Activated T-cell treated with anti-CD3 and anti-CD28 coated beads, Interleukin-2, amount 50 U/mL, for 4 hours (primary cell): Measurements from ENCODE around the gene CLIP2. TPM values are rescaled to one million over a fixed set of nuclear protein-coding genes. Genes with fewer than 3 reads are reported as not detected.
"Not testable (repeated sequence)": the region's sequence is repeated elsewhere in the genome, so short reads cannot be mapped to it uniquely, and the experiment has no call there.

ENCODE experiments used
- ATAC-seq, 2 donors: fragments of 200-7000 bp; cut with Tn5 transposase; one replicate each; pipeline ENCODE4 v1.10.0; 2021
- DNase-seq: peaks from one replicate; pipeline ENCODE4 v3.0.0-alpha.2; 2020
- H3K27me3 Mint-ChIP-seq: one replicate; pipeline ENCODE4 v1.8.0; 2021; ENCODE audit warnings: low read depth, mixed read lengths
- H3K36me3 Mint-ChIP-seq: one replicate; pipeline ENCODE4 v1.8.0; 2022; ENCODE audit warnings: mixed read lengths; ENCODE audit not compliant: insufficient read depth
- H3K4me1 Mint-ChIP-seq: one replicate; pipeline ENCODE4 v1.8.0; 2021; ENCODE audit warnings: low read depth, mixed read lengths
- H3K4me3 Mint-ChIP-seq: one replicate; pipeline ENCODE4 v1.8.0; 2021; ENCODE audit warnings: mild to moderate bottlenecking, moderate library complexity, mixed read lengths
- H3K9me3 Mint-ChIP-seq: one replicate; pipeline ENCODE4 v1.8.0; 2021; ENCODE audit warnings: mixed read lengths
- total RNA-seq, 3 donors: library from RNA; stranded (reverse); gene quantifications; one replicate each; pipeline ENCODE4 v1.2.1, GENCODE V29; 2021

The CLIP2 gene
- total RNA-seq, 3 donors from 2014 or later, result 1.2 to 2.5 (median 1.4) TPM

DNA sequence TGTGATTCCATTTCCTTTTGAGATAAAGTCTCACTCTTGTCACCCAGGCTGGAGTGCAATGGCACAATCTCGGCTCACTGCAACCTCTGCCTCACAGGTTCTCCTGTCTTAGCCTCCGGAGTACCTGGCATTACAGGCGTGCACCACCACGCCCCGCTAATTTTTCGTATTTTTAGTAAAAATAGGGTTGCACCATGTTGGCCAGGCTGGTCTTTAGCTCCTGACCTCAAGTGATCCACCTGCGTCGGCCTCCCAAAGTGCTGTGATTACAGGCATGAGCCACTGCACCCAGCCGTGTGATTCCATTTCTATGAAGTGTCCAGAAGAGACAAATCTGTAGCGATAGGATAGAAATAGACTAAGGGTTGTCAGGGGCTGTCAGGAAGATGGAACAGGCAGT lies 60.4 kb downstream of the CLIP2 start:
- no peaks in the 10 kb centered on the region for H3K27me3 Mint-ChIP-seq
- H3K4me1 Mint-ChIP-seq, result no peaks in the 10 kb centered on the region
- no peaks in the 10 kb centered on the region for H3K9me3 Mint-ChIP-seq
- H3K36me3 Mint-ChIP-seq, result no peaks in the 10 kb centered on the region
- no peak for DNase-seq
- no peak overlapping the region for H3K4me3 Mint-ChIP-seq
- no peak for ATAC-seq

DNA sequence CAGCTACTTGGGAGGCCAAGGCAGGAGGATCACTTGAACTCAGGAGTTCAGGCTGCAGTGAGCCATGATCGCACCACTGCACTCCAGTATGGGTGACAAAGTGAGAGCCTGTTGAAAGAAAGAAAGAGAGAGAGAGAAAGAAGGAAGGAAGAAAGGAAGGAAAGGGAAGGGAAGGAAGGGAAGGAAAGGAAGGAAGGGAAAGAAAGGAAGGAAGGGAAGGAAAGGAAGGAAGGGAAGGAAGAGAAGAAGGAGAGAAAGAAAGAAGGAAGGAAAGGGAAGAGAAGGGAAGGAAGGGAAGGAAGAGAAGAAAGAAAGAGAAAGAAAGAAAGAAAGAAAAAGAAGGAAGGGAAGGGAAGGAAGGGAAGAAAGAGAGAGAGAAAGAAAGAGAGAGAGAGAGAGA lies 61.5 kb downstream of the CLIP2 start:
- Mint-ChIP-seq H3K9me3 (no peaks in the 10 kb centered on the region), H3K4me1 (no peaks in the 10 kb centered on the region), H3K4me3 (no peak overlapping the region), H3K36me3 (no peaks in the 10 kb centered on the region), H3K27me3 (no peaks in the 10 kb centered on the region)
- DNase-seq, result no peak
- no peak for ATAC-seq

DNA sequence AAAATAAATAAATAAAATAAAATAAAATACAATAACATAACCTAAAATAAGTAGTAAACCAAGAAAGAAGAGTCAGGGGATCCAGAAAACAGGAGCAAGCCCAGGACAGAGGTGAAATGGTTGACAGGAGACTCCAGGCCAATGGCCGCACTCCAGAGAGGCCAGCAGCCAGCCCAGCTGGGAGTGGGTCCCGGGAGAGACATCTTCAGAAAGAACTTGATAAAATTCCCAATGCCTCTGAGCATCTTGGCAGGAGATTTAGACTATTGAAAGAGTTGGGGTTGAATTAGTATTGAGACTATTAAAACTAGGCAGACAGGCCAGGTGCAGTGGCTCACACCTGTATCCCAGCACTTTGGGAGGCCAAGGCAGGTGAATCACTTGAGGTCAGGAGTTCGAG lies 62.6 kb downstream of the CLIP2 start:
- H3K4me1 Mint-ChIP-seq, result no peaks in the 10 kb centered on the region
- DNase-seq (no peak), ATAC-seq (no peak)
- no peak overlapping the region for H3K4me3 Mint-ChIP-seq
- peaks cover 5% of the 10 kb centered on the region for H3K36me3 Mint-ChIP-seq
- H3K27me3 Mint-ChIP-seq, result no peaks in the 10 kb centered on the region
- peaks cover 6% of the 10 kb centered on the region for H3K9me3 Mint-ChIP-seq

DNA sequence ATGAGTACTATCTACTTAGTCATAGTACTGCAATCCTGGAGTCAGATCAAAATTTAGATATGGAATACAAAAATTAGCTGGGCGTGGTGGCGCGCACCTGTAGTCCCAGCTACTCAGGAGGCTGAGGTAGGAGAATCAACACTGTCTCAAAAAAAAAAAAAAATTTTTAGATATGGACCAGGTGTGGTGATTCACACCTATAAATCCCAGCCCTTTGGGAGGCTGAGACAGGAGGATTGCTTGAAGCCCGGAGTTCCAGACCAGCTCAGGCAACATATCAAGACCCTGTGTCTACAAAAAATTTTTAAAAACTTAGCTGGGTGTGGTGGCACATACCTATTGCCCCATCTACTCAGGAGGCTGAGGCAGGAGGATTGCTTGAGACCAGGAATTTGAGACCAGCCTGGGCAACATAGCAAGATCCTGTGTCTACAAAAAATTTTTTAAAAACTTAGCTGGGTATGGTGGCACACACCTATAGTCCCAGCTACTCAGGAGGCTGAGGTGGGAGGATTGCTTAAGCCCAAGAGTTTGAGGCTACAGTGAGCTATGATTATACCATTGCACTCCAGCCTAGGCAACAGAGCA lies 63.4 kb downstream of the CLIP2 start:
- not testable (repeated sequence) for ATAC-seq, H3K4me1 Mint-ChIP-seq, H3K36me3 Mint-ChIP-seq, H3K27me3 Mint-ChIP-seq, H3K4me3 Mint-ChIP-seq, H3K9me3 Mint-ChIP-seq, DNase-seq

DNA sequence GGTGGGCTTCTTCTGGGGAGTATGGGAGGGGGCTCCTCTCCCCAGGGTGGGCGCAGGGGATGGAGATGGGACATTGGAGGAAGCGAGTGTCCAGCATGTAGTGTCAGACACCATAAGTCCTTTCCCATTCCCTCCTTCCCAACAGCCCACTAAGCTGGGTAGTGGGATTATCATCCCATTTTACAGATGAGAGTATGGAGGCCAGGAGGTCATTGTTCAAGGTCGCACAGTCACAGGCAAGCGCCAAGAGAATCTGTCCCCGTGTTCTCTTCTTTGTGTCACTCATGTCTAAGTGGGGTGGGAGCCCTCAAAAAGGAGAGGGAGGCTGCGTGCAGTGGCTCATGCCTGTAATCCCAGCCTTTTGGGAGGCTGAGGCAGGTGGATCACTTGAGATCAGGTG lies 64.8 kb downstream of the CLIP2 start:
- H3K4me1 Mint-ChIP-seq, result no peaks in the 10 kb centered on the region
- no peaks in the 10 kb centered on the region for H3K27me3 Mint-ChIP-seq
- peaks cover 5% of the 10 kb centered on the region for H3K36me3 Mint-ChIP-seq
- H3K9me3 Mint-ChIP-seq, result peaks cover 6% of the 10 kb centered on the region
- no peak for DNase-seq
- ATAC-seq, result no peak
- no peak overlapping the region for H3K4me3 Mint-ChIP-seq

DNA sequence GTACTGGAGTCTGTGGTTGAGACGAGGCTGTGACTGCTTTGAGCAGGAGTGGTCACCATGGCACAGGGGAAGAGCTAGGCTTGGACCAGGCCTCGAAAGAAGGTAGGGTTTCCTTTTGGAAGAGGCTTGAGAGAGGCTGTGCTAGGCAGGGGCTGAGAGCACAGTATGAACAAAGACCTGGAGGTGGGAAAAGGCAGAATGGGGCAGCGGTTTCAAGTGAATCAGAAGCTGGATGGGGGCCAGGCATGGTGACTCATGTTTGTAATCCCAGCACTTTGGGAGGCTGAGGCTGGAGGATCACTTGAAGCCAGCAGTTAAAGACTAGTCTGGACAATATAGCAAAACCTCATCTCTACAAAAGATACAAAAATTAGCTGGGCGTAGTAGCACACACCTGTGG lies 65.9 kb downstream of the CLIP2 start:
- Mint-ChIP-seq H3K4me3 (no peak overlapping the region), H3K9me3 (peaks cover 6% of the 10 kb centered on the region), H3K36me3 (peaks cover 5% of the 10 kb centered on the region), H3K27me3 (no peaks in the 10 kb centered on the region), H3K4me1 (no peaks in the 10 kb centered on the region)
- no peak for DNase-seq
- ATAC-seq, result no peak

DNA sequence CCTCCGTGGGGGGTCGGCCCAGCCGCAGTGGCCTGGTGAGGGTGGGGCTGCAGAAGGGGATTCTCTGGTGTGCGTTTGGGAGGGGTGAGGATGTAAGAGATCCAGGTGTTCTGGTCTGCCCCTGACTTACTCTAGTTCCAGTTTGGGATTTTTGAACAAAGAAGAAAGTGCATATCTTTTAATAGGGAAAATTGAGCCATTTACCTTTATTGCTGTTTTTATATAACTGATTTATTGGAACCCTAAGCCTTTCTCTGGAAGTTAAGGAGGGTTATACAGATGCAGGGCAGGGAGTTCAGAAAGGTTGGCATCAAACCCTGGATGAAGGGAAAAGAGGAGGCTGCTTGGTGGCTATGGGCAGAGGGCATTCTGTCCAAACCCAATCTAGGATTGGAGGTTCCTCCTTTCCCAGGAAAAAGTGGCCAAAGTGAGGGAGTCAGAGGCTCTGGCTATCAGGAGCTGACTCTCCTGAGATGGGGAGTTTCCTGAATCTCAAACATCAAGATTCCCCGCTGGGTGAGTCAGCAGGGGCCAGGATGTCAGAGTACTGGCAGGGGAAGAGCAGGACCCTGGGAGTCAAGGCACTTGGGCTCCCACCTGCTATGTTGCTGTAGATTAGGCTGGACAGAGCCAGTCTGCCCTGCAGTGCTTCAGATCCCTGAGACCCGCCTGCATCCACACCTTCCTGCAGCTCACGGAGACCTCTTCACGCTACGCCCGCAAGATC lies 67.5 kb downstream of the CLIP2 start:
- H3K27me3 Mint-ChIP-seq, result no peaks in the 10 kb centered on the region
- H3K4me1 Mint-ChIP-seq, result no peaks in the 10 kb centered on the region
- H3K36me3 Mint-ChIP-seq, result peaks cover 5% of the 10 kb centered on the region
- ATAC-seq (no peak), DNase-seq (no peak)
- peaks cover 6% of the 10 kb centered on the region for H3K9me3 Mint-ChIP-seq
- no peak overlapping the region for H3K4me3 Mint-ChIP-seq

DNA sequence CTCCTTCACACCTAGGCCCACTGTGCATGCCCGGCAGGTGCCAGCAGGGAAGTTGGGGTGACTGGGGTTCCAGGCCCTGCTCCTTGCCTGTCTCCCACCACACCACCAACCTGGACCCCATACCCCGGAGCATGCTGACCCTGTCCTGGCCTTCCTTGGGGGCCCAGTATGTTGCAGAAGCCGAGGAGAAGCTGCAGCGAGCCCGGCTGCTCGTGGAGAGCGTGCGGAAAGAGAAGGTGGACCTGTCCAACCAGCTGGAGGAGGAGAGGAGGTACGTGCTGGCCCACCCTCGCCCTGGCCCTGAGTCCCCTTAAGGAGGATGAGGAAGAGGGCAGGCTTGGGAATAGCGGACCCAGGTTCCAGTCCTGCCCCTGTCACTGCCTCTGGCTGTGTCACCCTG lies 70.8 kb downstream of the CLIP2 start:
- Mint-ChIP-seq H3K36me3 (peaks cover 5% of the 10 kb centered on the region), H3K4me1 (no peaks in the 10 kb centered on the region), H3K9me3 (peaks cover 6% of the 10 kb centered on the region), H3K4me3 (no peak overlapping the region), H3K27me3 (no peaks in the 10 kb centered on the region)
- DNase-seq (no peak), ATAC-seq (no peak)

DNA sequence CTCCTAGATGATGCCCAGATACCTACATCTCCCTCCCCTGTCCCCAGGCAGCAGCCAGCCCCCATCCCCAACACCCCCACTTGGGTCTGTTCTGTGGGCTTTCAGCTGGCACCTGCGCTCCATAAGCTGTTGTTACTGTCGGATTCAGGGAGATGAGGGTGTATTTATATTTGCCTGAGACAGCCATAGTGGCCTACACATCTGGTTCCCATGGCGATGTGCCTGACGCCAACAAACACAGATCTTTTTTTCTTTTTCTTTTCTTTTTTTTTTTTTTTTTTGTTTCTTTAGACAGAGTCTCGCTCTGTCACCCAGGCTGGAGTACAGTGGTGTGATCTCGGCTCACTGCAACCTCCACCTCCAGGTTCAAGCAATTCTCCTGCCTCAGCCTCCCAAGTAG lies 73.1 kb downstream of the CLIP2 start:
- DNase-seq (no peak), ATAC-seq (no peak)
- Mint-ChIP-seq H3K4me1 (no peaks in the 10 kb centered on the region), H3K27me3 (no peaks in the 10 kb centered on the region), H3K36me3 (no peaks in the 10 kb centered on the region), H3K4me3 (no peak overlapping the region), H3K9me3 (no peaks in the 10 kb centered on the region)

DNA sequence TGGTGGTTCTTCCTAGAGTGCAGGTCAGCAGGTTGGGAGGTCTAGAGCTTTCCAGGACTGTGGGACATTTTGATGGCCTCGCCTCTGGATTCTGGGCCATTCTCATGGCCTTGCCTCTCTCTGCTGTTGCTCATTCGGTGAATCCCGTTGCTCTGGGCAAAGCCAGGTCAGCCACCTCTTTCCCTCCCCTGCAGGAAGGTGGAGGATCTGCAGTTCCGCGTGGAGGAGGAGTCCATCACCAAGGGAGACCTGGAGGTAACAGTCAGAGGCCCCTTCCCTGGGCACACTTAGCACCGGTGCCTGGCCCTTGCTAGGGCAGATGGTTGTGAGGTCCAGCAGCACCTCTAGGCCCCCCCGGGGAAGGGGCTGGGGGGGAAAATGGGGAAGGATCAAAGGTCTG lies 74.9 kb downstream of the CLIP2 start:
- H3K27me3 Mint-ChIP-seq, result no peaks in the 10 kb centered on the region
- no peaks in the 10 kb centered on the region for H3K9me3 Mint-ChIP-seq
- no peaks in the 10 kb centered on the region for H3K4me1 Mint-ChIP-seq
- no peak for DNase-seq
- no peak overlapping the region for H3K4me3 Mint-ChIP-seq
- H3K36me3 Mint-ChIP-seq, result no peaks in the 10 kb centered on the region
- ATAC-seq, result no peak

DNA sequence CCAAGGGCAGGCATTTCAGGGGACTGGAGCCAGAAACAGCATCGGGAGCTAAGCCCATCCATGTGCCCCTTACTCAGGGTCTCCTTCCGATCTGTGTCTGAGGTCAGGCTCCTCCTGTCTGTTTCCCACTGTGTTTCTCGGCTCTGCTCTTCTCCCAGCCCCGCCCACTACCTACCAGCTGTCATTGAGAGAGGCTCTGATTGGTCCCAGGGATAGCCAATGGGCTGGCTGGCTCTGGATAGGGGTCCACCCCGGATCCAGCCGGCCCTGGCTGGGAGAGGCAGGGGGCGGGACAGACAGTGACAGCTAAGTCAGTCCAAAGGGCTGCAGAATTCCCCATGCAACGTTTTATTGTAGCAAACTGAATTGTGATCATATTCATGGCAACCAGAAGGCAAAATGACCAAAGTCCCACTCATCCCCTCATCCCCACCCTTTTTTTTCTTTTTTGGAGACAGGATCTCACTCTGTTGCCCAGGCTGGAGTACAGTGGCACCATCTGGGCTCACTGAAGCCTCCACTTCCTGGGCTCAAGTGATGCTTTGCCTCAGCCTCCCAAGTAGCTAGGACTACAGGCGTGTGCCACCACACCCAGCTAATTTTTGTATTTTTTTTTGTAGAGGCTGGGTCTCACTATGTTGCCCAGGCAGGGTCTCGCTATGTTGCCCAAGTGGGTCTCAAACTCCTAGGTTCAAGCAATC lies 76.3 kb downstream of the CLIP2 start:
- Mint-ChIP-seq H3K9me3 (no peaks in the 10 kb centered on the region), H3K4me1 (no peaks in the 10 kb centered on the region), H3K27me3 (no peaks in the 10 kb centered on the region), H3K36me3 (no peaks in the 10 kb centered on the region), H3K4me3 (no peak overlapping the region)
- ATAC-seq, result no peak
- DNase-seq, result no peak

DNA sequence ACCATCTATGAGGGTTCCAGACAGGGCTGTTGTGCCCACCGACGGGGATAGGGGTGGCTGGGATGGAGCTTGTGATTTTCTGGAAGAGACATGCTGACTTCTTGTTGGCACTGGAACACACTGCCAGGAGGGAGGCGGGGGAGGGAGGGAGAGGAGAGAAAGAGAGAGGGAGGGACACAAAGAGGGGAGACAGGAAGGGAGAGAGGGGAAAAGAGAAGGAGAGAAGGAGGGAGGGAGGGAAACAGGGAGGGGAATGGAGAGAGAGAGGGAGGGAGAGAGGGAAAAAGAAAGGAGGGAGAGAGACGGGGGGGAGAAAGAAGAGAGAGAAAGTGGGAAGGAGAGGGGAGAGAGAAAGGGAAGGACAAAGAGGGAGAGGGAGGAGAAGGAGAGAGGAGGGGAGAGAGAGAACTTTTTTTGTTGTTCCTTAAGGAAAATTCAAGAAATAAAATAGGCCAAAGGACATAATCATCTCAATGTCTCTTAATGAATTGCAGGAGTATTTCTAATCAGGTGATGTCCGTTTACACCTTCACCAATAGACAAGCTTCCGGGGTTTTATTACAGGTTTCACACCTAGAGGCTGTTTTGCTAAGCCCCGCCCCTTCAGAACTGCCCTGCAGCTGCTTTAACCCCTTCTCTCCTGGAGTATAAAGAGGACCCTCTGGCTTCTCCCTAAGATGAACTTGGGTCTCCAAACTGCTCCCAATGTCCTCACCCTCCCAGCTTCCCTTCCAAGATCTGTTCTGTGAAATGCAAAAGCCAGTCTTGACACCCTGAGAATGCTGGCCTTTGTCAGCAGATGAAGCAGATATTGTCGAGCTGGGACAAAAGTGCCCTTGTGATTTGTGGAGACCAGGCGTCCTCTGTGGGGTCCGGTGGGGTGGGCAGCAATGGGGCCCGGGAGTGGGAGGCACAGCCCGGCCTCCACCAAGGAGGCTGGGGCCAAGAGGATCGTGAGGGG lies 82.5 kb downstream of the CLIP2 start:
- H3K9me3 Mint-ChIP-seq, result no peaks in the 10 kb centered on the region
- H3K4me1 Mint-ChIP-seq, result peaks cover 4% of the 10 kb centered on the region
- ATAC-seq (no peak), DNase-seq (no peak)
- no peaks in the 10 kb centered on the region for H3K27me3 Mint-ChIP-seq
- H3K4me3 Mint-ChIP-seq, result no peak overlapping the region
- H3K36me3 Mint-ChIP-seq, result peaks cover 4% of the 10 kb centered on the region

DNA sequence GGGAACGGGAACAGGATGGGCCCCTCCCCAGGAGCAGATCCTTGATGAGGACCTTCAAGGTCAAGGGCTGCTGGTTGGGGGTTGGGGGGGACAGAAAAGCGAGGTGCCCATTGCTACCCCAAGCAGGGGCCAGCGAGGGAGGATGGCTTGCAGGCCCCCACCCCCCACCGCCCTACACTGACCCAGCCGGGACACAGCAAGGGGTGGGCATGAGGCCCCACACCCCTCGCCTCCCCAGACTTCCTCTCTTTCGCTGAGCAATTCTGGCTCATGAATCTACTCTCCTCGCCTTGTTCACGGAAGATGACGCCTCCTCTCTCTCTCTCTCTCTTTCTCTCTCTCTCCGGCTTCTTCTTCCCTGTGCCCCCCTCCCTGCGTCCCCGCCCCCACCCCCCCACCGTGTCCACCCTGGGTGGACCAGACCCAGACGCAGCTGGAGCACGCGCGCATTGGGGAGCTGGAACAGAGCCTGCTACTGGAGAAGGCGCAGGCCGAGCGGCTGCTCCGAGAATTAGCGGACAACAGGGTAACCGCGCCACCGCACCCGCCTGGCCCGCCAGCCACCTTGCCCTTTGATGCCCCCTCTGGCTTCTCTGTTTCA lies 83.4 kb downstream of the CLIP2 start:
- H3K9me3 Mint-ChIP-seq, result no peaks in the 10 kb centered on the region
- H3K36me3 Mint-ChIP-seq, result peaks cover 4% of the 10 kb centered on the region
- no peak for DNase-seq
- H3K27me3 Mint-ChIP-seq, result no peaks in the 10 kb centered on the region
- H3K4me1 Mint-ChIP-seq, result peaks cover 4% of the 10 kb centered on the region
- no peak overlapping the region for H3K4me3 Mint-ChIP-seq
- no peak for ATAC-seq

DNA sequence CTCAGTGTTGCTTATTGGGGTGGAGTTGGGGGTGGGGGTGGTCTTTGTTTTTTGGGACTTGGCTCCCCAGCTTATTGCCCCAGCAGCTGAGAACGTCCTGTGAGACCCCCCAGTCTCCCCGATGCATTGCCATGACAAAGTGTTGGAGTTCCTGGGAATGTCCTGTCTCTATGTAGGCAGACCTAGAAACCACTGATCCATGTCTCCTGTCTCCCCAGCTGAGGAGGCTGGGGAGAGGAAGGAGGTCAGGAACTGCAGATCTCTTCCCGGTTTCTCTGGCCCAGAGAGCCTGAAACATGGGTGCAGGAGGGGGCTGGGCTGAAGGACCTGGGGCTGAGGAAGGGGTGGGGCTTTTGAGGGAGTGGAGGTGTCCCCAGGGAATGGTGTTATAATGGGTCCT lies 84.3 kb downstream of the CLIP2 start:
- H3K27me3 Mint-ChIP-seq, result no peaks in the 10 kb centered on the region
- no peak for DNase-seq
- no peak for ATAC-seq

More for the DNA sequence above, 84.3 kb downstream of the CLIP2 start:
- H3K4me1 Mint-ChIP-seq, result peaks cover 4% of the 10 kb centered on the region
- peaks cover 4% of the 10 kb centered on the region for H3K36me3 Mint-ChIP-seq
- no peak overlapping the region for H3K4me3 Mint-ChIP-seq
- no peaks in the 10 kb centered on the region for H3K9me3 Mint-ChIP-seq
